Fibroblast of mammary gland (primary cell): ENCODE results near the gene RETREG3.

Source experiments
- DNase-seq: peaks from one replicate; pipeline ENCODE4 v3.0.0-alpha.2; 2010; ENCODE audit warnings: low read depth
- H3K4me3 ChIP-seq: 2 replicates; pipeline ENCODE4 v1.5.1; 2011; ENCODE audit warnings: low read depth, mild to moderate bottlenecking, low read length, moderate library complexity; ENCODE audit not compliant: control insufficient read depth
- CTCF ChIP-seq: conservative IDR thresholded peaks from 2 replicates; pipeline ENCODE4 v1.5.1; 2011; ENCODE audit warnings: low read depth, low read length, inconsistent platforms; ENCODE audit not compliant: control insufficient read depth, insufficient read depth

RETREG3 gene

GRCh38 chr17:42608305-42609181 is 631 bp downstream of the RETREG3 start:
- peak overlapping the region; percentile 98 for H3K4me3 ChIP-seq
- peak; percentile 15 for DNase-seq
- TF ChIP-seq CTCF = no peak

- no peak for DNase-seq
- H3K4me3 ChIP-seq = peak overlapping the region; percentile 98
These were observed 1.4 kb downstream of the RETREG3 start for GRCh38 chr17:42607769-42608168.

GRCh38 chr17:42603318-42603717 is 5.9 kb downstream of the RETREG3 start:
- DNase-seq = no peak
- no peak for TF ChIP-seq CTCF
- no peak overlapping the region for H3K4me3 ChIP-seq

More at GRCh38 chr17:42607769-42608168, 1.4 kb downstream of the RETREG3 start:
- TF ChIP-seq CTCF = no peak

GRCh38 chr17:42598905-42599304 is 10.3 kb downstream of the RETREG3 start:
- DNase-seq = peak; percentile 21
- no peak overlapping the region for H3K4me3 ChIP-seq
- TF ChIP-seq CTCF = no peak

GRCh38 chr17:42596386-42596785 is 12.8 kb downstream of the RETREG3 start:
- no peak for DNase-seq
- TF ChIP-seq CTCF = no peak

GRCh38 chr17:42591411-42591810 is 17.8 kb downstream of the RETREG3 start:
- no peak for TF ChIP-seq CTCF
- H3K4me3 ChIP-seq = no peak overlapping the region
- no peak for DNase-seq

More at GRCh38 chr17:42596386-42596785, 12.8 kb downstream of the RETREG3 start:
- H3K4me3 ChIP-seq = no peak overlapping the region
